ENCODE data around the gene BMPR1A. TPM values are rescaled to one million over a fixed set of nuclear protein-coding genes. Genes with fewer than 3 reads are reported as not detected.

BMPR1A gene
- total and polyA plus RNA-seq, 10 of the 15 experiments (the other 5 are each of a cell fraction or from before 2014, with no cell fraction given), result 2.3 to 22.7 (median 13.1) TPM

GRCh38 chr10:86755454-86755739 lies 1.0 kb upstream of the BMPR1A start:
- no peaks in the 10 kb centered on the region for H3K9me3 ChIP-seq (replicated peaks; ENCODE audit: control insufficient read depth, insufficient read depth, low read length)
- no peaks in the 10 kb centered on the region for H4K20me1 ChIP-seq (ENCODE audit: control insufficient read depth, insufficient read depth)
- CTCF ChIA-PET, result interaction anchor here (1.3 kb wide), 1 partner anchor 145 kb away, joined by 3 read pairs; no protein-coding TSS in a partner anchor
- no peak for DNase-seq (ENCODE audit: low read depth, low spot score)
- H3K27me3 ChIP-seq (replicated peaks in 1 of 2; ENCODE audit: control insufficient read depth in 2 of 2, insufficient read depth in 2 of 2, low read length in 1 of 2), result no peaks in the 10 kb centered on the region
- 3% methylated on average over 9 of the region's 9 CpGs for WGBS (ENCODE audit: insufficient coverage, insufficient replicate concordance, low lambda C conversion rate, missing lambda C conversion rate)
- TF ChIP-seq ZBTB33 (IDR thresholded peaks at IDR 0.05) (no peak), POU2F2 (IDR thresholded peaks at IDR 0.05; ENCODE audit: borderline replicate concordance, low read depth, low read length) (0 out of 3 replicates have a peak, but pooled peaks have one; percentile 19), TCF3 (IDR thresholded peaks at IDR 0.05; ENCODE audit: borderline replicate concordance, insufficient read depth, low read depth, low read length) (no peak), EGR1 (IDR thresholded peaks at IDR 0.05; ENCODE audit: borderline replicate concordance in 1 of 2, low read depth in 2 of 2, low read length in 2 of 2) (no peak), TBL1XR1 (IDR thresholded peaks at IDR 0.05; ENCODE audit: low read depth, low read length) (0 out of 2 replicates have a peak, but pooled peaks have one; percentile 10)
- H3K4me2 ChIP-seq (ENCODE audit: control insufficient read depth, insufficient read depth), result peak overlapping the region; percentile 83
- H3K9ac ChIP-seq (ENCODE audit: control insufficient read depth, insufficient read depth, low read length), result peak overlapping the region; percentile 77
- H3K4me1 ChIP-seq (ENCODE audit: control insufficient read depth, insufficient read depth, low read length), result peaks cover 19% of the 10 kb centered on the region
- no TSS peak for BruUV-seq (replicated peaks)
- in situ Hi-C loops (cut with MboI) (no loop called here), intact Hi-C loops (cut with micrococcal nuclease; ENCODE audit: unreplicated experiment) (loop anchor here (1.0 kb wide), 1 partner anchor 43 kb away; no protein-coding TSS in a partner anchor)
- POLR2A ChIA-PET, result interaction anchor here (1.1 to 3.3 kb wide), 2 partner anchors 44 to 134 kb away, joined by 3 to 13 read pairs; no protein-coding TSS in a partner anchor
- RAD21 ChIA-PET (ENCODE audit: unreplicated experiment), result interaction anchor here (1.3 kb wide), 2 partner anchors 43 to 44 kb away, joined by 3 read pairs; no protein-coding TSS in a partner anchor
- peaks cover 41% of the 10 kb centered on the region for H3K79me2 ChIP-seq (ENCODE audit: control insufficient read depth, insufficient read depth, low read length)
- no peak for ATAC-seq
- peak overlapping the region; percentile 84 for H2AFZ ChIP-seq (ENCODE audit: control insufficient read depth, low read depth, low read length)
- H3K4me3 ChIP-seq, result peak overlapping the region; percentile 77
- H3K36me3 ChIP-seq (ENCODE audit: control insufficient read depth in 2 of 2, insufficient read depth in 2 of 2, low read length in 1 of 2), result no peaks in the 10 kb centered on the region
- peak overlapping the region; percentile 79 for H3K27ac ChIP-seq (ENCODE audit: control insufficient read depth, insufficient read depth)
- FAIRE-seq, result peak; percentile 44
- SMC1A ChIA-PET (ENCODE audit: uncharacterized antibody, unreplicated experiment), result interaction anchor here (1.6 kb wide), 1 partner anchor 22 kb away, joined by 4 read pairs; no protein-coding TSS in a partner anchor

All from GM12878 (cell line).